ENCODE data around the gene NEU1.
"Not testable (repeated sequence)": the region's sequence is repeated elsewhere in the genome, so short reads cannot be mapped to it uniquely, and the experiment has no call there.

The NEU1 gene

GRCh38 chr6:31859923-31860322 is 2.7 kb downstream of the NEU1 start:
- Histone ChIP-seq H3K4me1 (ENCODE audit: control extremely low read depth in 1 of 4, control insufficient read depth in 4 of 4, insufficient read depth in 4 of 4, low read length in 3 of 4) (peaks cover 0 to 25% (median 19%) of the 10 kb centered on the region in 4 experiments), H3K36me3 (ENCODE audit: control insufficient read depth in 4 of 4, insufficient read depth in 4 of 4, low read length in 3 of 4) (peaks cover 9 to 39% (median 16%) of the 10 kb centered on the region in 4 experiments), H3K27me3 (replicated peaks in 2 of 5; ENCODE audit: control insufficient read depth in 4 of 5, insufficient read depth in 5 of 5, low read length in 4 of 5) (no peaks in the 10 kb centered on the region), H3K9me3 (ENCODE audit: control extremely low read depth in 1 of 5, control insufficient read depth in 4 of 5, insufficient read depth in 2 of 5, low read depth in 1 of 5, low read length in 4 of 5) (no peaks in the 10 kb centered on the region), H3K27ac (ENCODE audit: insufficient read depth in 1 of 2, low read depth in 1 of 2, low read length in 2 of 2, poor library complexity in 1 of 2, severe bottlenecking in 2 of 2) (no peak overlapping the region), H3K4me3 (ENCODE audit: control insufficient read depth in 1 of 7, extremely low read depth in 1 of 7, insufficient read depth in 4 of 7, low read depth in 2 of 7, low read length in 6 of 7) (no peak overlapping the region)
- ChIA-PET POLR2A (no interaction called here), CTCF (interaction anchor here (1.1 to 1.2 kb wide), 2 partner anchors 14 to 21 kb away, joined by 3 to 5 read pairs; no protein-coding TSS in a partner anchor)
- DNase-seq = no peak
- WGBS (ENCODE audit: insufficient coverage) = 96% methylated on average over 11 of the region's 11 CpGs

DNA sequence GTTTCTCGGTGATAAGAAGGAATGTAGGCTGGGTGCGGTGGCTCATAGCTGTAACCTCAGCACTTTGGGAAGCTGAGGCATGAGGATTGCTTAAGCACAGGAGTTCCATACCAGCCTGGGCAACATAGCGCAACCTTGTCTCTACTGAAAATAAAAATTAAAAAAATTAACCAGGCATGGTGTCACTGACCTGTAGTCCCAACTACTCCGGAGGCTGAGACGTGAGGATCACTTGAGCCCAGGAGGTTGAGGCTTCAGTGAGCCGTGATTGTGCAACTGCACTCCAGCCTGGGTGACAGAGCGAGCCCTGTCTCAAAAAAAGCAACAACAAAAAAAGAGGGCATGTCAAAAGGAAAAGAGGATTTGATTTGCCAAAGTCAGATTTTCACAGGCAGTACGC is 3.9 kb downstream of the NEU1 start:
- peaks cover 0 to 19% (median 14%) of the 10 kb centered on the region in 4 experiments for H3K4me1 ChIP-seq (ENCODE audit: control extremely low read depth in 1 of 4, control insufficient read depth in 4 of 4, insufficient read depth in 4 of 4, low read length in 3 of 4)
- POLR2A ChIA-PET = no interaction called here
- CTCF ChIA-PET = interaction anchor here (0.7 to 1.2 kb wide), 2 partner anchors 17 to 243 kb away, joined by 3 to 5 read pairs; no protein-coding TSS in a partner anchor
- no peak for DNase-seq
- H3K27ac ChIP-seq (ENCODE audit: insufficient read depth in 1 of 2, low read depth in 1 of 2, low read length in 2 of 2, poor library complexity in 1 of 2, severe bottlenecking in 2 of 2) = no peak overlapping the region
- H3K4me3 ChIP-seq (ENCODE audit: control insufficient read depth in 1 of 7, extremely low read depth in 1 of 7, insufficient read depth in 4 of 7, low read depth in 2 of 7, low read length in 6 of 7) = no peak overlapping the region
- H3K9me3 ChIP-seq (ENCODE audit: control extremely low read depth in 1 of 5, control insufficient read depth in 4 of 5, insufficient read depth in 2 of 5, low read depth in 1 of 5, low read length in 4 of 5) = no peaks in the 10 kb centered on the region
- WGBS (ENCODE audit: insufficient coverage) = 99% methylated on average over 7 of the region's 8 CpGs
- peaks cover 9 to 39% (median 16%) of the 10 kb centered on the region in 4 experiments for H3K36me3 ChIP-seq (ENCODE audit: control insufficient read depth in 4 of 4, insufficient read depth in 4 of 4, low read length in 3 of 4)
- H3K27me3 ChIP-seq (replicated peaks in 2 of 5; ENCODE audit: control insufficient read depth in 4 of 5, insufficient read depth in 5 of 5, low read length in 4 of 5) = no peaks in the 10 kb centered on the region

DNA sequence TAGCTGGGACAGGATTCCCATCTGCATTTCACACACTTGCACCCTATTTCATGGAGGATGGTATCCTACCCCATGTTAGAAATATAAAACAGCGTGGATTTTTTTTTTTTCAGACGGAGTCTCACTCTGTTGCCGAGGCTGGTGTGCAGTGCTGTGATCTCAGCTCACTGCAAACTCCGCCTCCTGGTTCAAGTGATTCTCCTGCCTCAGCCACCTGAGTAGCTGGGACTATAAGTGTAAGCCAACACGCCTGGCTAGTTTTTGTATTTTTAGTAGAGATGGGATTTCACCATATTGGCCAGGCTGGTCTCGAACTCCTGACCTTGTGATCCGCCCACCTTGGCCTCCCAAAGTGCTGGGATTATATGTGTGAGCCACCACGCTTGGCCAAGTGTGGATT is 4.8 kb downstream of the NEU1 start:
- 94% methylated on average over 8 of the region's 8 CpGs for WGBS (ENCODE audit: insufficient coverage)
- H3K9me3 ChIP-seq (ENCODE audit: control extremely low read depth in 1 of 5, control insufficient read depth in 4 of 5, insufficient read depth in 2 of 5, low read depth in 1 of 5, low read length in 4 of 5); DNase-seq; H3K4me3 ChIP-seq (ENCODE audit: control insufficient read depth in 1 of 7, extremely low read depth in 1 of 7, insufficient read depth in 4 of 7, low read depth in 2 of 7, low read length in 6 of 7); H3K27ac ChIP-seq (ENCODE audit: insufficient read depth in 1 of 2, low read depth in 1 of 2, low read length in 2 of 2, poor library complexity in 1 of 2, severe bottlenecking in 2 of 2); H3K27me3 ChIP-seq (replicated peaks in 2 of 5; ENCODE audit: control insufficient read depth in 4 of 5, insufficient read depth in 5 of 5, low read length in 4 of 5): not testable (repeated sequence)
- Histone ChIP-seq H3K4me1 (ENCODE audit: control extremely low read depth in 1 of 4, control insufficient read depth in 4 of 4, insufficient read depth in 4 of 4, low read length in 3 of 4) (peaks cover 0 to 12% (median 9%) of the 10 kb centered on the region in 4 experiments), H3K36me3 (ENCODE audit: control insufficient read depth in 4 of 4, insufficient read depth in 4 of 4, low read length in 3 of 4) (peaks cover 9 to 39% (median 16%) of the 10 kb centered on the region in 4 experiments)
- ChIA-PET CTCF (interaction anchor here (1.2 kb wide), 3 partner anchors 11 to 18 kb away, joined by 3 to 4 read pairs (median 4); no protein-coding TSS in a partner anchor), POLR2A (interaction anchor here (0.9 kb wide), 1 partner anchor 21 kb away, joined by 3 read pairs; no protein-coding TSS in a partner anchor)

DNA sequence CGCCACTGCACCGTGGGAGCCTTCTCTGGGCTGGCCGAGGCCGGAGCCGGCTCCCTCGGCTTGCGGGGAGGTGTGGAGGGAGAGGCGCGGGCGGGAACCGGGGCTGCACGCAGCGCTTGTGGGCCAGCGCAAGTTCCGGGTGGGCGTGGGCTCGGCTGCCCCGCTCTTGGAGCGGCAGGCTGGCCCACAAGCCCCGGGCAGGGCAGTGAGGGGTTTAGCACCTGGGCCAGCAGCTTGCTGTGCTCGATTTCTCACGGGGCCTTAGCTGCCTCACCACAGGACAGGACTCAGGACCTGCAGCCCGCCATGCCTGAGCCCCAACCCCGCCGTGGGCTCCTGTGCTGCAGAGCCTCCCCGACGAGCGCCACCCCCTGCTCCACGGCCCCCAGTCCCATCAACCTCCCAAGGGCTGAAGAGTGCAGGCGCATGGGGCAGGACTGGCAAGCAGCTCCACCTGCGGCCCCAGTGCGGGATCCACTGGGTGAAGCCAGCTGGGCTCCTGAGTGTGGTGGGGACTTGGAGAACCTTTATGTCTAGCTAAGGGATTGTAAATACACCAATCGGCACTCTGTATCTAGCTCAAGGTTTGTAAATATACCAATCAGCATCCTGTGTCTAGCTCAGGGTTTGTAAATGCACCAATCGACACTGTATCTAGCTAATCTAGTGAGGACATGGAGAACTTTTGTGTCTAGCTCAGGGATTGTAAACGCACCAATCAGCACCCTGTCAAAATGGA is 10.5 kb downstream of the NEU1 start:
- H3K27me3 ChIP-seq (replicated peaks in 2 of 5; ENCODE audit: control insufficient read depth in 4 of 5, insufficient read depth in 5 of 5, low read length in 4 of 5); CTCF ChIA-PET; H3K9me3 ChIP-seq (ENCODE audit: control extremely low read depth in 1 of 5, control insufficient read depth in 4 of 5, insufficient read depth in 2 of 5, low read depth in 1 of 5, low read length in 4 of 5); H3K4me3 ChIP-seq (ENCODE audit: control insufficient read depth in 1 of 7, extremely low read depth in 1 of 7, insufficient read depth in 4 of 7, low read depth in 2 of 7, low read length in 6 of 7); DNase-seq; H3K4me1 ChIP-seq (ENCODE audit: control extremely low read depth in 1 of 4, control insufficient read depth in 4 of 4, insufficient read depth in 4 of 4, low read length in 3 of 4); H3K27ac ChIP-seq (ENCODE audit: insufficient read depth in 1 of 2, low read depth in 1 of 2, low read length in 2 of 2, poor library complexity in 1 of 2, severe bottlenecking in 2 of 2); H3K36me3 ChIP-seq (ENCODE audit: control insufficient read depth in 4 of 4, insufficient read depth in 4 of 4, low read length in 3 of 4): not testable (repeated sequence)
- POLR2A ChIA-PET = interaction anchor here (0.8 kb wide), 1 partner anchor 10 kb away, joined by 3 read pairs; the partner anchor contains the start of gene NEU1
- WGBS (ENCODE audit: insufficient coverage) = 98% methylated on average over 23 of the region's 35 CpGs

DNA sequence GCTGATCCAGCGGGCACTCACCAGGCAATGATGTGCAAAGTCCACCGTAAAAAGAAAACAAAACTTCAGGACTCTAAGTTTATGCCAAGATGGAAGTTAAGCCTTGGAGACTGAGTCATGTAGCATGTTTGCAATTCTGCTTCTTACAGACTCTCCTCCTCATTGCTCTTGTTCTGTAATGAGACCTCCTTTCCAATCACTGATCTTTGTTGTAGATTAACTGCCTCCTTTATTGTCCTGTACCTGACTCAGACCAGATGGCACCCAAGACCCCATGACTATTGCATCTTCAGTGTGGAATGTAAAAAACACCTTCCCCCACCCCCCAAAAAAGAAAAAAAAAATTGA is 11.2 kb downstream of the NEU1 start:
- DNase-seq = no peak
- POLR2A ChIA-PET = interaction anchor here (0.6 kb wide), 1 partner anchor 12 kb away, joined by 4 read pairs; no protein-coding TSS in a partner anchor
- Histone ChIP-seq H3K4me1 (ENCODE audit: control extremely low read depth in 1 of 4, control insufficient read depth in 4 of 4, insufficient read depth in 4 of 4, low read length in 3 of 4) (no peaks in the 10 kb centered on the region), H3K4me3 (ENCODE audit: control insufficient read depth in 1 of 7, extremely low read depth in 1 of 7, insufficient read depth in 4 of 7, low read depth in 2 of 7, low read length in 6 of 7) (no peak overlapping the region), H3K27me3 (replicated peaks in 2 of 5; ENCODE audit: control insufficient read depth in 4 of 5, insufficient read depth in 5 of 5, low read length in 4 of 5) (no peaks in the 10 kb centered on the region), H3K9me3 (ENCODE audit: control extremely low read depth in 1 of 5, control insufficient read depth in 4 of 5, insufficient read depth in 2 of 5, low read depth in 1 of 5, low read length in 4 of 5) (no peaks in the 10 kb centered on the region), H3K27ac (ENCODE audit: insufficient read depth in 1 of 2, low read depth in 1 of 2, low read length in 2 of 2, poor library complexity in 1 of 2, severe bottlenecking in 2 of 2) (no peak overlapping the region), H3K36me3 (ENCODE audit: control insufficient read depth in 4 of 4, insufficient read depth in 4 of 4, low read length in 3 of 4) (no peaks in the 10 kb centered on the region)
- CTCF ChIA-PET = interaction anchor here (1.7 kb wide), 1 partner anchor 14 kb away, joined by 3 read pairs; no protein-coding TSS in a partner anchor
- 100% methylated on average over 2 of the region's 2 CpGs for WGBS (ENCODE audit: insufficient coverage)

DNA sequence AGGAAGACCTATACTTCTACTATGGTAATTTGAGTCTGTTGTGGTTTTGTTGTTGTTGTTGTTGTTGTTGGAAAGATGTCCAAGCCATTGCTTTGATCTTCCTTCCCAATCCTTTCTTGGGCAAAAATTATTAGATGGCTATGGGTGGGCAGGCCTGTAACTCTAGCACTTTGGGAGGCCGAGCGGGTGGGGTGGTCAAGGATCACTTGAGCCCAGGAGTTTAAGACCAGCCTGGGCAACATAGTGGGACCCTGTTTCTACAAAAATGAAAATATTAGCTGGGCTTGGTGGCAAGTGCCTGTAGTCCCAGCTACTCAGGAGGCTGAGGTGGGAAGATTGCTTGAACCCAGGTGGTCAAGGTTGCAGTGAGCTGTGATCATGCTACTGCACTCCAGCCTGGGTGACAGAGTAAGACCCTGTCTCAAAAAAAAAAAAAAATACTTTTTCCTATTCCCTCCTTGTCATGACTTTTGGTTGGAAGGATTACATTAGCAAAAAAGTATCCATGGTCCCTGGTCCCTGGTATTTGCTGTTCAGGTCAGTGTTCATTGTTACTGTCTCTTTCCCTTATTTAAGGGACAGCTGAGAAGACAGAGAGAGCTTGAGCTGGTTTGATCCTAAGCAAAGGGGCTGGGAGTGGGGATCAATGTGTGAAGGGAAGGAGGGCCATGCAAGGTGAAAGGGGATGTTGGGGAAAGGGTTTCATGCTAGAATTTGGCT is 11.7 kb downstream of the NEU1 start:
- H3K27me3 ChIP-seq (replicated peaks in 2 of 5; ENCODE audit: control insufficient read depth in 4 of 5, insufficient read depth in 5 of 5, low read length in 4 of 5) = no peaks in the 10 kb centered on the region
- H3K4me1 ChIP-seq (ENCODE audit: control extremely low read depth in 1 of 4, control insufficient read depth in 4 of 4, insufficient read depth in 4 of 4, low read length in 3 of 4) = no peaks in the 10 kb centered on the region
- H3K4me3 ChIP-seq (ENCODE audit: control insufficient read depth in 1 of 7, extremely low read depth in 1 of 7, insufficient read depth in 4 of 7, low read depth in 2 of 7, low read length in 6 of 7) = no peak overlapping the region
- H3K27ac ChIP-seq (ENCODE audit: insufficient read depth in 1 of 2, low read depth in 1 of 2, low read length in 2 of 2, poor library complexity in 1 of 2, severe bottlenecking in 2 of 2) = no peak overlapping the region
- H3K36me3 ChIP-seq (ENCODE audit: control insufficient read depth in 4 of 4, insufficient read depth in 4 of 4, low read length in 3 of 4) = no peaks in the 10 kb centered on the region
- ChIA-PET CTCF (interaction anchor here (1.7 kb wide), 1 partner anchor 13 kb away, joined by 3 read pairs; no protein-coding TSS in a partner anchor), POLR2A (interaction anchor here (0.6 kb wide), 1 partner anchor 12 kb away, joined by 4 read pairs; no protein-coding TSS in a partner anchor)
- WGBS (ENCODE audit: insufficient coverage) = 100% methylated on average over 2 of the region's 2 CpGs
- DNase-seq = no peak
- no peaks in the 10 kb centered on the region for H3K9me3 ChIP-seq (ENCODE audit: control extremely low read depth in 1 of 5, control insufficient read depth in 4 of 5, insufficient read depth in 2 of 5, low read depth in 1 of 5, low read length in 4 of 5)

Measured in common myeloid progenitor, CD34-positive (primary cell).